ENCODE results near the gene GPRC6A.
"Not testable (repeated sequence)": the region's sequence is repeated elsewhere in the genome, so short reads cannot be mapped to it uniquely, and the experiment has no call there.

Gene GPRC6A, protein sequence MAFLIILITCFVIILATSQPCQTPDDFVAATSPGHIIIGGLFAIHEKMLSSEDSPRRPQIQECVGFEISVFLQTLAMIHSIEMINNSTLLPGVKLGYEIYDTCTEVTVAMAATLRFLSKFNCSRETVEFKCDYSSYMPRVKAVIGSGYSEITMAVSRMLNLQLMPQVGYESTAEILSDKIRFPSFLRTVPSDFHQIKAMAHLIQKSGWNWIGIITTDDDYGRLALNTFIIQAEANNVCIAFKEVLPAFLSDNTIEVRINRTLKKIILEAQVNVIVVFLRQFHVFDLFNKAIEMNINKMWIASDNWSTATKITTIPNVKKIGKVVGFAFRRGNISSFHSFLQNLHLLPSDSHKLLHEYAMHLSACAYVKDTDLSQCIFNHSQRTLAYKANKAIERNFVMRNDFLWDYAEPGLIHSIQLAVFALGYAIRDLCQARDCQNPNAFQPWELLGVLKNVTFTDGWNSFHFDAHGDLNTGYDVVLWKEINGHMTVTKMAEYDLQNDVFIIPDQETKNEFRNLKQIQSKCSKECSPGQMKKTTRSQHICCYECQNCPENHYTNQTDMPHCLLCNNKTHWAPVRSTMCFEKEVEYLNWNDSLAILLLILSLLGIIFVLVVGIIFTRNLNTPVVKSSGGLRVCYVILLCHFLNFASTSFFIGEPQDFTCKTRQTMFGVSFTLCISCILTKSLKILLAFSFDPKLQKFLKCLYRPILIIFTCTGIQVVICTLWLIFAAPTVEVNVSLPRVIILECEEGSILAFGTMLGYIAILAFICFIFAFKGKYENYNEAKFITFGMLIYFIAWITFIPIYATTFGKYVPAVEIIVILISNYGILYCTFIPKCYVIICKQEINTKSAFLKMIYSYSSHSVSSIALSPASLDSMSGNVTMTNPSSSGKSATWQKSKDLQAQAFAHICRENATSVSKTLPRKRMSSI

DNA sequence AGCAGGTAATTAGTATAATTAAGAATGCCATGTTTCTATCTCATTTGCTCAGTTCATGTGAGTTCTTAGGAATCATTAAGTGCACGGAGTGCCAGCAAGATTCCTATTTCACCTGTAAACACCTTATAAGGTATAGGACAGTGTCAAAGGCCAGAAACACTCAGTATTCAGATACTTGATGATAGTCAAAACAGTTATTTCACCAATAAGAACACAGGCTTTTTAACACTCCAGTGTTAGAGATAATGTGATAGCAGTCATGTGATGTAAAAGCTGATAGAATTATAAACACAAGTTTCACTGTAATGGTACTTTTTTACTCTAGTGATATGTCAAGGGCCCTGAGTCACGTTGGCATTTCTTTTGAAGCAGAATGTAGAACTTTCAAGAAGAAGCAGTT lies at the start of gene GPRC6A:
Gene GPRC6A, minus strand, starts transcription at position 101 of the 400 bp plus-strand sequence. Its CDS starts 70 bp downstream, at position 31.
- DNase-seq: no peak

DNA sequence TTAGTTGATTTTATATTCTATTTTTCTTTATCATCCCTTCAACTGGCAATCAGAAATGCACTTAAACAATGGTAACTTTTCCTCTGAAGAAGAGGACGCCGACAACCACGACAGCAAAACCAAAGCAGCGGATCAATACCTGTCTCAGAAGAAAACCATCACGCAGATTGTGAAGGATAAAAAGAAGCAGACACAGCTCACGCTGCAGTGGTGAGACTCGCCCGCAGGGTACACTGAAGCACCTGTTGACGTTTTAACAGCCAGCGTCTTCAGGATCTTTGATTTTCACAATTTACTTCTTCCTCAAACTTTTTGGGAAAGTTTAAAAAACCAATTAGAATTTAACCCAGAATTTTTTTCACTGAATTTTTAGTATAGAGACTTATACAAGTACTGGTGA lies 48.9 kb upstream of the GPRC6A start:
- no peak for DNase-seq

DNA sequence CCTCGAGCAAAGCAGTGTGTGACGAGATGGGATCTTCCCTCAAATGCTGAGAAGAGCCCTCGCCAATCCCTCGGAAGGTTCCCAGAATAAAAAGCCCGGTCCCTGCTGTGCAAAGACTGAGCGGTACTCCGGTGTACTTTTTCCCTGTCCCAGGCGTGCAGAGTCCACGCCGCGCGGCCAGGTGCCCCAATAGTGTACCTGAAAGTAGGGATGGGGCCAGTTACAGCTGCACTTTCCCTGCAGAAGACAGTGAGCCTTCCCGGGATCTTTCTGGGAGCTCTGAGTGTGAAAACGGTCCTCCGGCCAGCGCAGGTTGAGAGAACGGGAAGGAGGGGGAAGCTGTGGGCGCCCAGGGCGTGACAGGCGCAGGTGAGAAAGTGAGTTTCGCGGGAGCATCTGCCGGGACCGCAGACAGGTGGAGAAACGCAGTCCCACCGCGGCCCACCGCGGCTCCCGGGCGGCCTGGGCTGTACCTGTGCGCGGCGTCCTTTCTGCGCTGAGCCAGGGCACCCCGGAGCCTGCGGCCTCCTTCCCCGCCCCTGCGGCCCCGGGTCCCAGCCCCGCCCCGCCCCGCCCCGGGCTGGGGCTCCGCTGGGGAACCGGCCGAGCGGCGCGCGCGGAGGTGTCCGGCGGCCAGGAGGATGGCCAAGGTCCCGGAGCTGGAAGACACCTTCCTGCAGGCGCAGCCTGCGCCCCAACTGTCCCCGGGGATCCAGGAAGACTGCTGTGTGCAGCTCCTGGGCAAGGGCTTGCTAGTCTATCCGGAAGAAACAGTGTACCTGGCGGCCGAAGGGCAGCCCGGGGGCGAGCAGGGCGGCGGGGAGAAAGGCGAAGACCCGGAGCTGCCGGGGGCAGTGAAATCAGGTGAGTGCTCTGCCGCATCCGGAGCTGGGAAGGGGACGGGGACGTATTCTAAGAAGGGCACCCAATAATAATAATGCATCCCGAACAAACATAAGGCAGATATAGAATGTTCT lies 48.0 kb upstream of the GPRC6A start, which contains the start of gene RFX6:
Gene RFX6, plus strand, starts transcription at position 608 of the 977 bp plus-strand sequence. Its CDS starts 34 bp downstream, at position 642.
- no peak for DNase-seq

DNA sequence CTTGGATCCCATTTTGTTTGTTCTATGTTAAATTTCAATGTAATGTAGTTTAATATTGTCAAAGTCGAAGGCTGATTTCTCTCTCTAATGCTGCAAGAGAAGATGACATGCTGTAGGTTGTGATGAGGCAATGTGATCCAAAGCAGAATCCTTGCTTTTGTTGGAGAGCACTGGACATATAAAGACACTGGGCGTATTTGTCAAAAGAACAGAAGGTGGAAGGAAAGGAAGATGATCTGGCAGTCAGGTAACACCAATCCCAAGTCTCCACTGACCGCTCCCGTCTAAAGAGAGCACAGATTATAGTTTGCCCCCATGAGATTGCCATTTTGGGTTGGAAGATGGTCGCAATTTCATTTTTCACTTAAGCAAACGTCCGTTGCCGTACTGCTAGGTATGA lies 47.2 kb upstream of the GPRC6A start:
- no peak for DNase-seq

DNA sequence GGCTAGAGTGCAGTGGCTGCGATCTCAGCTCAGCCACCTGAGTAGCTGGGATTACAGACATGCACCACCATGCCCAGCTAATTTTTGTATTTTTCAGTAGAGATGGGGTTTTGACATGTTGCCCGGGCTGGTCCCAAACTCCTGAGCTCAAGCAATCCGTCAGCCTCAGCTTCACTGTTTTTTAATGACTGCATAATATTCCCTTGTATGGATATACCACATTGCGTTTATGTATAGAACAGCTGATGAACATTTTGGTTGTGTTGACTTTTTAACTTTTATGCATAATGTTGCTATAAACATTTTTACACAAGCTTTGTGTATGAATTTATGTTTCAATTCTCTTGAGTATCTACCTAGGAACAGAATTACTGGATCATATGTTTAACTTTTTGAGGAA lies 43.9 kb upstream of the GPRC6A start:
- DNase-seq: no peak

DNA sequence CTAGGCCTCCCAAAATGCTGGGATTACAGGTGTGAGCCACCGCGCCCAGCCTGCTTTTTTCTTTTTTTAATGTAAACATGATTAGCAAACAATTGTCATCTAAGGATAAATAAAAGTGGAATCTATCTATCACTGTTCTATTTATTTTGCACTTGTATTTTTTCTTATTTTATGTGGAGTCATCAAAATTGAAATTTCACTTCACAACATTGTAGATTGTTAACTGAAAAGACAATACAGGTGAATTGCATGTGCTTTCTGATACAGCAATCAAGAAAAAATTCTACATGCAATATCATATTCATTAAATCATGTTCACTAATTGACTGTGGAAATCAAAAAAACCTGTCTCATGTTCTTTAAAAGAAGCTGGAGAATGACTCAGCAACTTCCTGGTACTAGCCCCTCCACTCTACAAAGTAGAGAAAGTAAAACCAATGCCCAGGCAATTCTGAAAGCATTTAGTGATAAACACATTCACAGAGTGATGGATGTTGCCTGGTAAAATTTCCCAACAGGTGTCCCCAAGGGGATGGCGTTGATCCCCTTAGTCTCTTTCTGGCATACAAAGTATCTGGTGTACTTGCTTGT lies 37.5 kb upstream of the GPRC6A start:
- no peak for DNase-seq

DNA sequence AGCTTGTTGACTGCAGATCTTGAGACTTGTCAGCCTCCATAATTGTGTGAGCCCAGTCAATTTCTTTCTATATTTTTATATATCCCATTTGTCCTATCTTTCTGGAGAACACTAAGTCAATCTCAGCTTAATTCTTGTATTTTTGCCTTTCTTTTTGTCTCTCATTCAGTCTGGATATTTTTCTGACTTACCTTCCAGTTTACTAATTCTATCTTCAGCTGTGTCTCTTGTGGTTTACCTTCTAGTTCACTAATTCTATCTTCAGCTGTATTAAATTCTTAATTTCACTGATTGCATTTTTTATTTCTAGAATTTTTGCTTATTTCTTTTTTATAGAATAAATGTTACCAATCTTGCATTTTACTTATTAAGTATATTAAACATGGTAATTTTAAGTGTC lies 30.4 kb upstream of the GPRC6A start:
- DNase-seq: no peak

DNA sequence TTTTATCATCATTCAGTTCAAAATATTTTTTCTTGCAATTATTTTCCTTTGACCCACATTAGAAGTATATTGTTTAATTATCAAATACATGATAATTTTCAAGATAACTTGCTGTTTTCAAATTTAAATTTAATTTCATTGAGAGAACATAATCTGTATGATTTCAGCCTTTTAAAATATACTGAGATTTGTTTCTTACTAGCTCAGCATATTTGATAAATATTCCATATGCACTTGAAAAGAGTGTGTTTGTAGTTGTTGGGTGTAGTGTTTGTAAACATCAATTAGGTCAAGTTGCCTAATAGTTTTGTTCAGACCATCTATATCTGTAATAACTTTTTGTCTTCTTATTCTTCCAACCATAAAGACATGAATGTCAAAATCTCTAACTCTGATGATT lies 29.2 kb upstream of the GPRC6A start:
- DNase-seq: no peak

DNA sequence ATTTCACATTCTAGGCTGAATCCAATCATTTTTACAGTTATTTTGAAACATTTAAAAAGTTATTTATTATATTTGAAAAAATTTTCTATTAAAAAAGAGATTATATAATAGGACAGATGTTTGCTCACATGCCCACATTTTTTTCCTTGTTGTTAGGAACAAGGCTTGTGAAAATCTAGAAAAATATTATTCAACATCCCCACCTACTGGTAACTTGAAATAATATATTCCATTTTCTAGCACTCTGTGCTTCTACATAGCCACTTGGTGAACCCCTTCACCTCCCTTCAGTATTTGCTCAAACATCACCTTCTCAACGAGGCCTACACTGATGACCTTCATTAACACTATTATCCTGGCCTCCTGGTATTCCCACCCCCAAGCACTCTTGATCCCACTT lies 18.3 kb upstream of the GPRC6A start:
- peak; percentile 46 for DNase-seq

DNA sequence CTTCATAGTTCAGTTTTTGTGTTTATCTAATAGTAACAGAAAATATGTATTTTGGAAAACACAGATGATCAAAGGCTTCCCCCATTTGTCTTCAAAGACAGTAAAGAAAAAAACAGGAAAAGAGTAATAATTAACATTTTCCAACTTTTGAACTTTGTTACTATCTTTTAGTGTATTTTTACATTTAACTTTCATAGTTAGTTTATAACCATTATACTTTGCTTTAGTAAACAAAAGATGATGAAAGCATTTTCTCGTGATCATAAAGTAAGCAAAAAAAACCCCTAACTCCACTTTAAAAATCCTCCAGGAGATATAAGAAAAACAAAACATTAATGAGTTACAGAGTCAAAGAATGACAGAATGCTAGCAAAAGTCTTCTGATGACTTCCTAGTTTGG lies 13.6 kb upstream of the GPRC6A start:
- no peak for DNase-seq

DNA sequence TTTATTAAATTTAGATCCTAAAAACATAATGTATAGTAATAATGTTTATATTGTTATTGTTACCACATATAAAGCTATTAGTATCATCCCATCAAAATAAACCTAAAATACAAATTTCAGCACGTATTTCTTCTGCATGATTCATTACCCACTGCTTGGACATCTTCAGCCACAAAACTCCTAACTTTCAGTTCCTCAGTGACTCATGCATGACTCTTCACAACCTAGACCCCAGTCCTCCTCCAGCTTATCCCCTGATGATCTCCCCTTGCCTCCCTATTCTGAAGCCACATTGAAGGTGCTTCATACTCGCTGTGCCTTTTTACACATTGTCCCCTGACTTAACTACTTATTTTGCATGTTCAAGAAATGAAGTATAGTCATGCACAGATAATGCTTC lies 11.2 kb upstream of the GPRC6A start:
- DNase-seq: no peak

DNA sequence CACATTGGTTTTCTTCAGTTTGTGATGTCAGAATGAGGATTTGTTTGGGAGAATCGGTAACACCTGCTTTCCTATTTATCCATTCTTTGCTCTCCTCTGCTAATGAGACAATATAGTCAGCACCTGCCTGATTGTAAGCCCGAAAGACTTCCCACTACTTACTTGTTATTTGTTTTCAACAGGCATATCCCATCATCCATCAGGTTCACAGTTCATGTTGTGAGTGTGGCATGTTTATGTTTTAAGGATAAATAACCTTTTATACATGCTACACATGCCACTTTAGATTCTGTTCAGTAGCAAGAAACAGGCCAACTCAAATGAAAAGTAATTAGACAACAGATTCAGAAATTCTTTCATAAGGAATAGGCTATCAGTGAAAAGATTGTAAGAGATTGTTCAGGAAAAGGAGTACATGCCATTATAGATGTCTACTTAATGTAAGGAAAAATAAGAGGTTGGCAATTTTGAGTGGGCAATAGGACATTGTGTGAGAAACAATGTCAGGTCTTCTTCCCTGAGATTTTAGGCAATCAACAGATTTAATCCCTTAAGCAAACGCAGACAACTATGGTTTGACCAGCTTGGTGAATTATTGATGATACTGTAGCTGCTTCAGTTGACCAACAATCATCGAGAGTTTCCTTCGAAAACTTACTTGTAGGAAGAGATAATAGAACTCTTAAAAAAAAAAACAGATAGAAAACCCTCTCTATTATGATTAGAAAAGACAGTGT lies 7.9 kb upstream of the GPRC6A start:
- no peak for DNase-seq

DNA sequence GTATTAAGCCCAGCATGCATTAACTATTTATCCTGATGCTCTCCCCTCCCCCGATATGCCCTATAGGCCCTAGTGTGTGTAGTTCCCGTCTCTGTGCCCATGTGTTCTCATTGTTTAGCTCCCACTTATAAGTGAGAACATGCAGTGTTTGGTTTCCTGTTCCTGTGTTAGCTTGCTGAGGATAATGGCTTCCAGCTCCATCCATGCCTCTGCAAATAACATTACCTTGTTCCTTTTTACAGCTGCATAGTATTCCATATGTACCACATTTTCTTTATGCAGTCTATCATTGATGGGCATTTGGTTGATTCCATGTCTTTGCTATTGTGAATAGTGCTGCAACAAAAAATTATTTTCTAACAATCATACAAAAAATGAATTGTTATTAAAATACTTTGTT lies 5.6 kb upstream of the GPRC6A start:
- not testable (repeated sequence) for DNase-seq

DNA sequence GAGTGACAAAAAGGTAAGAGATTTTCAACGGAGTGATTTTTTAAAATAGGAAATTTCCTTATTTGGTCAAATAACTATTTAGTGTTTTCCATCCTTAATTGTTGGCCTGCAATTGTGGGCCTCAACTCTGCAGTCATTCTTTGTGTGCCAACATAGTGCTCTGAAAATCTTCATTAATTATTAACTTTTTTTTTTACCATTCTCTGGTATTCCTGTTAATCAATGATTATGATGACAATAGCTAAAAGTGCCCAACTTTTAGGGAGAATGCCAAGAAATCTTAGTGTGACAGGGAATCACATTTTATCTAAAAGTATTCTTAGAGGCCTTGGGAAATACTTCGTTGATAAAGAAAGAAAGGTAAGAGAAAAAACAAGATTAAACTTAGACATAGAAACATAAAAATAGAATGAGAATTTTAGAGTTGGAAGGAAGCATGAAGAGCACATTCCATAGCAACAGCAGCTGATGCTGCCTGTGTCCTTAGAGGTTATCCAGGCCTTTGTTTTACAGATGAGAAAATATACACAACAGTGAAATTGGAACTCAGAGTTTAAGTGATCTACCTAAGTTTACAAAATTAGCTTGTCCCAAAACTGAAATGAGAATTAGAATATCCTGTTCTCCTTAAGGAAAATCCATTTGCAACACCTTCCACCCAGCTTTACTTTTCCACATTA lies 1.2 kb downstream of the GPRC6A start:
- no peak for DNase-seq

DNA sequence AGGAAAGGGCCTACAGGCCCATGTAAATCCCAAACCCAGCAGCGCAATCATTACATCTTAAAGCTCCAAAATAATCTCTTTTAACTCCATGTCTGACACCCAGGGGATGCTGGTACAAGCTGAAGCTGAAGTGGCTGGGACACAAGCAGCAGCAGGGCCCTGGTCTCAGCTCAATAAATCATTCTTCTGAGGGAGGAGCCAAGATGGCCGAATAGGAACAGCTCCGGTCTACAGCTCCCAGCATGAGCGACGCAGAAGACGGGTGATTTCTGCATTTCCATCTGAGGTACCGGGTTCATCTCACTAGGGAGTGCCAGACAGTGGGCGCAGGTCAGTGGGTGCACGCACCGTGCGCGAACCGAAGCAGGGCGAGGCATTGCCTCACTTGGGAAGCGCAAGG lies 12.5 kb downstream of the GPRC6A start:
- DNase-seq: not testable (repeated sequence)

DNA sequence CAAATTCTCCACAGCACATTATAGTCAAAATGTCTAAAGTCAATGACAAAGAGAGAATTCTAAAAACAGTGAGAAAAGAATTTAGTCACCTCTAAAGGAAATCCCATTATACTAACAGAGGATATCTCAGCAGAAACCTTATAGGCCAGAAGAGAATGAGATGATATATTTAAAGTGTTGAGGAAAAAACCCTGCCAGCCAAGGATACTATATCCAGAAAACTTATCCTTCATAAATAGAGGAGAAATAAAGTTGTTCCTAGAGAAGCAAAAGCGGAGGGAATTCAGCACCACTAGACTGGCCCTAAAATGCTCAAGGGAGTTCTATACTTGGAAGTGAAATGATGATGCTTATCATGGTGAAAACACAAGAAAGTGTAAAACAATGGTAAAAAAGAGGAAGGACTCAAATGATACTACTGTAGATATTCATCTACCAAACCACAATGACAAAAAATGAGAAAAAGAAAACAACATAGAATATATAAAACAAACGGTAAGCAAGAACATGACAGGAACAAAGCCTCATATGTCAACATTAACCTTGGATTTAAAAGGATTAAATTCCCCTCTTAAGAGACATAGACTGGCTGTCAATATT lies 16.7 kb downstream of the GPRC6A start:
- DNase-seq: no peak

DNA sequence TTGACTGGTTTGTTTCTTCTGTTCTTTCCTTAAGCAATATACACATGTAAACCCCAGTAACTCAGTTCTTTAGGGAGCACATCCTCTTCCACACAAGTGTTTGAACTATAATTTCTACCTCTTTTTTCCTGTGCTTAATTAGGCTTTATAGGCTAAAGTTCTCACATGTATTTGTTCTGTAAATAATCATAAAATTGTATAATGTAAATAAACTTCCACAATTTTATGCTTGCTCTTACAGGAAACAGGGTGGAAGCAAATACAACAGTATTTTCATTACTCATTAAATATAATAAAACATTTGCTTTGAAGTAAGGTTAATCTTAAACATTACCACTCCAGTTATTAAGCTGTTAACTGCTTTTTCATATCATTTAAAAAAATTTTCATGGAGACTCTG lies 26.9 kb downstream of the GPRC6A start:
- no peak for DNase-seq

DNA sequence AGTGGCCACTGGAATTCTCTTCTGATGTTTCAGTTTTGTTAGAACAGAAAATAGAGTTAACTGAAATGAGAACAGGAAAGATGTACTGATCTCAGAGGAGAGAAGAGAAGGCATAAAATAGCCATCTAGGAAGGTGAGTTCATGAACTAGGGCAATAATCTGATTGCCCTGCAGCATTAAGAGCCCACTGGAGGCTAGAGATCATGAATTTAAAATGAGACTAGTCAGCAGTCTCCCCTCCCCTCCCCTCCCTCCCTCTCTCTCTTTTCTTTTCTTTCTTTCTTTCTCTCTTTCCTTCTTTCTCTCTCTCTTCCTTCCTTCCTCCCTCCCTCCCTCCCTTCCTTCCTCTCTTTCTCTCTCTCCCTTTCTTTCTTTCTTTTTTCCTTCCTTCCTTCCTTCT lies 28.9 kb downstream of the GPRC6A start:
- DNase-seq: no peak

DNA sequence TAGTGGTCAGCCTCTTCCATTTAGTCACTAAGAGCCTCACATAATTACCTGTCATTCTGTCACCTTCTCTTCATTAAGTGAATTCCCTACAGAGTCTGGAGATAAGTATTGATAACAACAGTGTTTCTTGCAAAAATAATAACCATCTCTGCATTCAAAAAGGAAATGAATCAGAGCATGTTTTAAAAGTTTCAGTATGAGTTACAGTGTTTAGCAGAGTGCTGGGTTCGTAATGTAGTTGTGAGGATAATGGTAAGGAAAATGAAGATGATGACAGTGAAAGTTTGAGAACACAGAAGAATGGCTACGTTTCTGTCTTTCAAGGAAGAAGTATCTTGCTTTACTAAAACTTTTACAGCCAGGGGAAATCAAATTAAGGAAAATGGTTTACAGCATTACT lies 31.3 kb downstream of the GPRC6A start:
- DNase-seq: no peak

DNA sequence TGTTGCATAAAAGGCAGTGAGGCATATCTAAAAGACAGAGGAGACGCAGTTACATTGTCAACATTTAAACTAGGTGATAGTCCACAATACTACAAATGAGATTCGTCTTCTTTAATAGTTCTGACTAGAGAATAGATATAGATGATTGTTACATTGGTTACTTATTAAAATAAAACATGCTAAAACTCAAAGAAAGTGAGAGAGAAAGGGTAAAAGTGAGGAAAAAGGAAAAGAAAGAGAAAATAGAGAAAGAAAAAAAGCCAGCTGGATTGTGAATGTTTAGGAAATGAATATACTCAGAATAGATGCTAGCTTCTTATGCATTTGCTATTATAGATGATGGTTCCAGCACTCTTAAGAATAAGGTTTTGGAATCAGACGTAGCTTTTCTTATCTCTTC lies 35.7 kb downstream of the GPRC6A start:
- no peak for DNase-seq
